Endothelial cell of umbilical vein (primary cell): Measurements from ENCODE around the gene CMTM6. TPM values are rescaled to one million over a fixed set of nuclear protein-coding genes. Genes with fewer than 3 reads are reported as not detected.
A peak's percentile ranks its signal among the peaks of the same experiment; 100 is the strongest.

ENCODE experiments used
- BruUV-seq: library from RNA; stranded (reverse); fragments of 400-500 nt; replicated peaks from 2 replicates; lab custom pipeline; 2021; lab: Mats Ljungman, UMichigan
- CTCF ChIA-PET: fragments of 300-600, 350-600 bp; sonication (Branson Sonifier 250); formaldehyde crosslinking; loops from one replicate; lab custom pipeline; 2021; ENCODE audit warnings: antibody characterized with exemption, inconsistent platforms; lab: Charles Lee
- POLR2A ChIA-PET: fragments of 300-600, 350-600 bp; sonication (Branson Sonifier 250); formaldehyde crosslinking; loops from one replicate; lab custom pipeline; 2021; ENCODE audit warnings: antibody characterized with exemption, inconsistent platforms; lab: Charles Lee
- DNase-seq: peaks from one replicate; pipeline ENCODE4 v3.0.0-alpha.2; 2011; ENCODE audit warnings: low read depth, low spot score
- FAIRE-seq: peaks from 2 replicates; lab custom pipeline; 2011; peaks lifted over from hg19 to GRCh38; lab: Jason Lieb, UNC
- H2AFZ ChIP-seq: 2 replicates; pipeline ENCODE4 v1.6.0; 2012; ENCODE audit warnings: low read depth, low read length, control low read depth, inconsistent platforms
- H3K27ac ChIP-seq: 2 replicates; pipeline ENCODE4 v1.5.1; 2011; ENCODE audit warnings: low read depth, mild to moderate bottlenecking, control low read depth, low read length, moderate library complexity; ENCODE audit not compliant: insufficient read depth
- H3K27me3 ChIP-seq, 2 experiments: 2 replicates each; pipeline versions ENCODE4 v1.6.0 to v1.6.1; 2011; ENCODE audit warnings: low read length in 2 of 2, mixed read lengths in 1 of 2; ENCODE audit not compliant: control insufficient read depth in 2 of 2, insufficient read depth in 2 of 2
- H3K36me3 ChIP-seq, 2 experiments: 2 replicates in 1 of 2; 3 replicates in 1 of 2; pipeline ENCODE4 v1.5.1; 2011; ENCODE audit warnings: low read length in 2 of 2, mild to moderate bottlenecking in 1 of 2, moderate library complexity in 1 of 2; ENCODE audit not compliant: control insufficient read depth in 2 of 2, insufficient read depth in 2 of 2; ENCODE audit errors: extremely low read depth in 1 of 2
- H3K4me1 ChIP-seq: 3 replicates; pipeline ENCODE4 v1.5.1; 2011; ENCODE audit warnings: mild to moderate bottlenecking, low read length; ENCODE audit not compliant: control insufficient read depth, insufficient read depth; ENCODE audit errors: extremely low read depth
- H3K4me2 ChIP-seq: 2 replicates; pipeline ENCODE4 v1.6.1; 2011; ENCODE audit warnings: low read length, control low read depth, mixed read lengths; ENCODE audit not compliant: insufficient read depth
- H3K4me3 ChIP-seq, 3 experiments: fragments of 200-600 bp in 1 of 3; sonication (generic), shearing (Covaris generic) in 1 of 3; replicated peaks in 1 of 3; 2 replicates each; pipeline ENCODE4 v1.5.1; 2011 to 2016; ENCODE audit warnings: control low read depth in 3 of 3, low read length in 3 of 3, mild to moderate bottlenecking in 2 of 3, inconsistent platforms in 1 of 3, low read depth in 1 of 3, moderate library complexity in 1 of 3; ENCODE audit not compliant: insufficient read depth in 1 of 3
- H3K79me2 ChIP-seq: 2 replicates; pipeline ENCODE4 v1.6.0; 2012; ENCODE audit warnings: low read length, inconsistent platforms; ENCODE audit not compliant: control insufficient read depth, insufficient read depth
- H3K9ac ChIP-seq: replicated peaks from 2 replicates; pipeline ENCODE3; 2011; ENCODE audit warnings: low read length, control low read depth; ENCODE audit not compliant: insufficient read depth; ENCODE audit errors: extremely low read depth
- H3K9me1 ChIP-seq: replicated peaks from 3 replicates; pipeline ENCODE4 v1.6.0; 2011; ENCODE audit warnings: mild to moderate bottlenecking, low read length; ENCODE audit not compliant: control insufficient read depth, insufficient read depth; ENCODE audit errors: extremely low read depth
- H3K9me3 ChIP-seq: replicated peaks from 2 replicates; pipeline ENCODE4 v1.5.1; 2012; ENCODE audit warnings: low read length, inconsistent platforms; ENCODE audit not compliant: control insufficient read depth, insufficient read depth
- H4K20me1 ChIP-seq: replicated peaks from 2 replicates; pipeline ENCODE3; 2011; ENCODE audit warnings: mild to moderate bottlenecking, low read length; ENCODE audit not compliant: control insufficient read depth, insufficient read depth; ENCODE audit errors: extremely low read depth
- CTCF ChIP-seq, 2 donors: IDR thresholded peaks; 1 replicate in 1 of 2; 2 replicates in 1 of 2; pipeline ENCODE4 v1.5.1; 2011; ENCODE audit warnings: low read length in 2 of 2, mild to moderate bottlenecking in 2 of 2, moderate library complexity in 2 of 2, control low read depth in 1 of 2, inconsistent platforms in 1 of 2, low read depth in 1 of 2; ENCODE audit not compliant: insufficient read depth in 1 of 2; ENCODE audit errors: extremely low read depth in 1 of 2
- EZH2 ChIP-seq: IDR thresholded peaks from 2 replicates; pipeline ENCODE4 v1.6.1; 2012; ENCODE audit warnings: borderline replicate concordance, low read depth, mild to moderate bottlenecking, moderate library complexity, low read length, inconsistent platforms; ENCODE audit not compliant: severe bottlenecking
- FOS ChIP-seq: IDR thresholded peaks from 2 replicates; pipeline ENCODE4 v1.6.1; 2011; ENCODE audit warnings: mild to moderate bottlenecking, low read length, moderate library complexity, borderline replicate concordance; ENCODE audit not compliant: insufficient read depth
- GATA2 ChIP-seq: IDR thresholded peaks from 2 replicates; pipeline ENCODE4 v1.7.0; 2011; ENCODE audit warnings: low read depth, mild to moderate bottlenecking, moderate library complexity, mixed read lengths, low read length; ENCODE audit not compliant: insufficient read length, insufficient read depth
- JUN ChIP-seq: IDR thresholded peaks from 2 replicates; pipeline ENCODE4 v1.6.1; 2011; ENCODE audit warnings: borderline replicate concordance, low read depth; ENCODE audit not compliant: insufficient read length, insufficient read depth
- MAX ChIP-seq: IDR thresholded peaks from 2 replicates; pipeline ENCODE4 v1.6.1; 2011; ENCODE audit not compliant: insufficient read depth, insufficient read length
- MYC ChIP-seq: IDR thresholded peaks from one replicate; pipeline ENCODE4 v1.6.1; 2011; ENCODE audit warnings: mild to moderate bottlenecking, low read depth, low read length
- POLR2A ChIP-seq: IDR thresholded peaks from 2 replicates; pipeline ENCODE4 v1.6.1; 2012; ENCODE audit warnings: low read depth, mild to moderate bottlenecking, control low read depth, low read length
- POLR2AphosphoS5 ChIP-seq: IDR thresholded peaks from 2 replicates; pipeline ENCODE4 v1.6.1; 2012; ENCODE audit warnings: low read depth, mild to moderate bottlenecking, control low read depth, low read length, moderate library complexity; ENCODE audit not compliant: insufficient read depth
- dilution Hi-C: fragments of 300-500 bp; cut with MboI; formaldehyde crosslinking; loops from one replicate; pipeline ENCODE4 v1.15.0; 2019; ENCODE audit warnings: low sequenced_read_pairs; ENCODE audit not compliant: extremely low pct_ligation_motif_present
- intact Hi-C: fragments of 100-400 bp; cut with micrococcal nuclease; formaldehyde crosslinking; loops from one replicate; pipeline ENCODE4 v1.10.0; 2022
- polyA plus RNA-seq, 4 experiments: library from polyadenylated mRNA; depleted of rRNA in 3 of 4; stranded (reverse) in 3 of 4; unstranded in 1 of 4; fragments of >200 nt; gene quantifications; 2 replicates each; pipeline versions ENCODE4 v1.2.1 to v1.2.3, GENCODE V29; 2011 to 2012; ENCODE audit warnings: missing spikeins in 1 of 4
- total RNA-seq: library from RNA; stranded (reverse); gene quantifications from 2 replicates; pipeline ENCODE4 v1.2.3, GENCODE V29; 2021

The CMTM6 gene
- total and polyA plus RNA-seq, 2 donors (not counting 3 experiments of a cell fraction or from before 2014, with no cell fraction given): 38.0 to 56.3 TPM

- no TSS peak for BruUV-seq
- intact Hi-C loops: loop anchor here (1.0 kb wide), 4 partner anchors 32 to 194 kb away; partner anchors contain the start of gene CMTM6
- POLR2A ChIA-PET: interaction anchor here (0.9 kb wide), 1 partner anchor 56 kb away, joined by 4 read pairs; no protein-coding TSS in a partner anchor
These were observed 32.3 kb downstream of the CMTM6 start for GRCh38 chr3:32470362-32470761.

GRCh38 chr3:32469151-32469874 is 33.3 kb downstream of the CMTM6 start:
- no peaks in the 10 kb centered on the region for H3K36me3 ChIP-seq
- DNase-seq (no peak), FAIRE-seq (no peak)
- dilution Hi-C loops (no loop called here), intact Hi-C loops (loop anchor here (2.0 kb wide), 1 partner anchor 101 kb away; the partner anchor contains the start of gene DYNC1LI1)
- no TSS peak for BruUV-seq
- TF ChIP-seq CTCF (IDR thresholded peaks at IDR 0.05; ENCODE audit: extremely low read depth in 1 of 2, insufficient read depth in 1 of 2, low read depth in 1 of 2, low read length in 2 of 2): no peak
- TF ChIP-seq JUN: no peak
- no peak for TF ChIP-seq MAX
- no peak for TF ChIP-seq FOS
- no peak for TF ChIP-seq GATA2
- TF ChIP-seq POLR2A: no peak
- no peak for TF ChIP-seq MYC
- TF ChIP-seq EZH2: no peak
- no peak for TF ChIP-seq POLR2AphosphoS5
- peaks cover 2% of the 10 kb centered on the region for H3K79me2 ChIP-seq
- peak overlapping the region; percentile 30 for H3K9ac ChIP-seq
- peaks cover 44% of the 10 kb centered on the region for H3K4me1 ChIP-seq
- peak overlapping the region in 1 of 3 experiments; percentile 7 for H3K4me3 ChIP-seq
- ChIA-PET CTCF (interaction anchor here (0.9 to 3.6 kb wide), 19 partner anchors 11 to 292 kb away, joined by 3 to 143 read pairs (median 5); partner anchors contain the start of gene CMTM7), POLR2A (interaction anchor here (0.9 kb wide), 1 partner anchor 55 kb away, joined by 4 read pairs; no protein-coding TSS in a partner anchor)
- H3K4me2 ChIP-seq: peak overlapping the region; percentile 49
- H3K9me1 ChIP-seq: no peaks in the 10 kb centered on the region
- peak overlapping the region; percentile 82 for H3K27ac ChIP-seq
- no peaks in the 10 kb centered on the region for H3K27me3 ChIP-seq
- H3K9me3 ChIP-seq: no peaks in the 10 kb centered on the region
- no peaks in the 10 kb centered on the region for H4K20me1 ChIP-seq
- H2AFZ ChIP-seq: no peak overlapping the region

More at GRCh38 chr3:32470362-32470761, 32.3 kb downstream of the CMTM6 start:
- Histone ChIP-seq H3K36me3 (no peaks in the 10 kb centered on the region), H3K9ac (no peak overlapping the region), H3K4me2 (peak overlapping the region; percentile 28), H3K79me2 (peaks cover 2% of the 10 kb centered on the region), H4K20me1 (no peaks in the 10 kb centered on the region), H2AFZ (no peak overlapping the region), H3K4me1 (peaks cover 44% of the 10 kb centered on the region), H3K9me1 (no peaks in the 10 kb centered on the region), H3K27ac (peak overlapping the region; percentile 82), H3K9me3 (no peaks in the 10 kb centered on the region), H3K4me3 (no peak overlapping the region), H3K27me3 (no peaks in the 10 kb centered on the region)
- CTCF ChIA-PET: interaction anchor here (0.9 to 3.6 kb wide), 14 partner anchors 12 to 293 kb away, joined by 3 to 143 read pairs (median 5); no protein-coding TSS in a partner anchor
- FAIRE-seq (no peak), DNase-seq (peak; percentile 18)
- TF ChIP-seq FOS (no peak), POLR2A (no peak), MAX (no peak)
- dilution Hi-C loops: no loop called here
